H9 (cell line): ENCODE results near the gene GAGE12D. TPM values are rescaled to one million over a fixed set of nuclear protein-coding genes. Genes with fewer than 3 reads are reported as not detected.
"Not testable (repeated sequence)": the region's sequence is repeated elsewhere in the genome, so short reads cannot be mapped to it uniquely, and the experiment has no call there.

ENCODE experiments used
- DNase-seq: peaks from one replicate; pipeline ENCODE4 v3.0.0-alpha.2; 2017
- H2AFZ ChIP-seq: one replicate; pipeline ENCODE4 v1.6.1; 2013; ENCODE audit warnings: mild to moderate bottlenecking, low read length, control low read depth, moderate library complexity
- H2AK5ac ChIP-seq: 2 replicates; pipeline ENCODE4 v1.6.1; 2013; ENCODE audit warnings: low read length, control low read depth, mixed read lengths; ENCODE audit not compliant: insufficient read length
- H2BK120ac ChIP-seq: one replicate; pipeline ENCODE4 v1.6.1; 2013; ENCODE audit warnings: low read depth, mild to moderate bottlenecking, low read length, control low read depth, inconsistent platforms; ENCODE audit not compliant: poor library complexity, severe bottlenecking
- H2BK12ac ChIP-seq: 2 replicates; pipeline ENCODE4 v1.6.1; 2013; ENCODE audit warnings: low read length, control low read depth, mixed read lengths, low read depth; ENCODE audit not compliant: insufficient read length
- H2BK15ac ChIP-seq: 2 replicates; pipeline ENCODE4 v1.6.1; 2013; ENCODE audit warnings: low read depth, low read length, control low read depth
- H2BK20ac ChIP-seq: one replicate; pipeline ENCODE4 v1.6.1; 2013; ENCODE audit warnings: low read depth, mild to moderate bottlenecking, low read length, control low read depth, inconsistent platforms; ENCODE audit not compliant: poor library complexity, severe bottlenecking
- H2BK5ac ChIP-seq: 2 replicates; pipeline ENCODE4 v1.6.1; 2013; ENCODE audit warnings: low read length, control low read depth, mixed read lengths; ENCODE audit not compliant: insufficient read length
- H3K14ac ChIP-seq: 2 replicates; pipeline ENCODE4 v1.6.1; 2013; ENCODE audit warnings: low read length, control low read depth; ENCODE audit not compliant: insufficient read depth
- H3K18ac ChIP-seq: 2 replicates; pipeline ENCODE4 v1.6.1; 2013; ENCODE audit warnings: low read depth, mild to moderate bottlenecking, mixed read lengths, low read length, control low read depth; ENCODE audit not compliant: insufficient read length
- H3K23ac ChIP-seq: 2 replicates; pipeline ENCODE4 v1.6.1; 2013; ENCODE audit warnings: low read length, control low read depth, mixed read lengths, low read depth; ENCODE audit not compliant: insufficient read length
- H3K23me2 ChIP-seq: 2 replicates; pipeline ENCODE4 v1.6.1; 2013; ENCODE audit warnings: low read depth, mild to moderate bottlenecking, mixed read lengths, low read length, control low read depth; ENCODE audit not compliant: insufficient read length, poor library complexity, severe bottlenecking
- H3K27ac ChIP-seq: 2 replicates; pipeline ENCODE4 v1.5.1; 2013; ENCODE audit warnings: low read length, control low read depth, mixed read lengths, low read depth; ENCODE audit not compliant: insufficient read length
- H3K27me3 ChIP-seq: 2 replicates; pipeline ENCODE4 v1.6.1; 2013; ENCODE audit warnings: low read length, control low read depth, inconsistent platforms; ENCODE audit not compliant: insufficient read depth
- H3K4ac ChIP-seq: 2 replicates; pipeline ENCODE4 v1.6.1; 2013; ENCODE audit warnings: low read depth, mild to moderate bottlenecking, control low read depth, inconsistent platforms, low read length, moderate library complexity
- H3K4me1 ChIP-seq: 2 replicates; pipeline ENCODE4 v1.6.1; 2013; ENCODE audit warnings: low read length, control low read depth, inconsistent platforms; ENCODE audit not compliant: insufficient read depth
- H3K4me2 ChIP-seq: 2 replicates; pipeline ENCODE4 v1.6.1; 2013; ENCODE audit warnings: low read length, control low read depth, mixed read lengths; ENCODE audit not compliant: insufficient read length, insufficient read depth
- H3K56ac ChIP-seq: 2 replicates; pipeline ENCODE4 v1.6.1; 2013; ENCODE audit warnings: low read depth, mild to moderate bottlenecking, mixed read lengths, low read length, control low read depth; ENCODE audit not compliant: insufficient read length
- H3K79me1 ChIP-seq: 2 replicates; pipeline ENCODE4 v1.6.1; 2013; ENCODE audit warnings: low read depth, mild to moderate bottlenecking, moderate library complexity, low read length, control low read depth, inconsistent platforms; ENCODE audit not compliant: insufficient read depth, poor library complexity, severe bottlenecking
- H3K79me2 ChIP-seq: 2 replicates; pipeline ENCODE4 v1.6.1; 2013; ENCODE audit warnings: low read length, control low read depth, inconsistent platforms; ENCODE audit not compliant: insufficient read depth
- H3K9ac ChIP-seq: 2 replicates; pipeline ENCODE4 v1.6.1; 2013; ENCODE audit warnings: low read length, control low read depth, mixed read lengths; ENCODE audit not compliant: insufficient read length; ENCODE audit errors: extremely low read depth
- H3K9me3 ChIP-seq: one replicate; pipeline ENCODE4 v1.6.1; 2013; ENCODE audit warnings: low read depth, low read length, inconsistent platforms; ENCODE audit not compliant: control insufficient read depth
- H3T11ph ChIP-seq: one replicate; pipeline ENCODE4 v1.6.1; 2013; ENCODE audit warnings: mild to moderate bottlenecking, low read length, control low read depth, inconsistent platforms
- H4K20me1 ChIP-seq: one replicate; pipeline ENCODE4 v1.6.1; 2013; ENCODE audit not compliant: control insufficient read depth, insufficient read length, insufficient read depth
- H4K5ac ChIP-seq: 2 replicates; pipeline ENCODE4 v1.6.1; 2013; ENCODE audit warnings: low read depth, mild to moderate bottlenecking, mixed read lengths, low read length, control low read depth; ENCODE audit not compliant: insufficient read length
- H4K8ac ChIP-seq: replicated peaks from 2 replicates; pipeline ENCODE4 v1.6.1; 2013; ENCODE audit warnings: low read length, control low read depth, mixed read lengths, low read depth; ENCODE audit not compliant: insufficient read length
- H4K91ac ChIP-seq: 2 replicates; pipeline ENCODE4 v1.6.1; 2013; ENCODE audit warnings: low read depth, mild to moderate bottlenecking, moderate library complexity, mixed read lengths, low read length, control low read depth; ENCODE audit not compliant: insufficient read length
- H3K27ac Mint-ChIP-seq, 3 experiments: 2 replicates in 2 of 3; 3 replicates in 1 of 3; pipeline ENCODE4 v1.8.0; 2020 to 2021; ENCODE audit warnings: mixed read lengths in 3 of 3, mild to moderate bottlenecking in 1 of 3, moderate library complexity in 1 of 3
- H3K27me3 Mint-ChIP-seq: 2 replicates; pipeline ENCODE4 v1.8.0; 2021; ENCODE audit warnings: low read depth, mild to moderate bottlenecking, moderate library complexity, mixed read lengths
- H3K36me3 Mint-ChIP-seq, 3 experiments: 2 replicates in 2 of 3; 3 replicates in 1 of 3; pipeline ENCODE4 v1.8.0; 2020 to 2021; ENCODE audit warnings: low read depth in 3 of 3, mixed read lengths in 3 of 3; ENCODE audit not compliant: insufficient read depth in 1 of 3
- H3K4me1 Mint-ChIP-seq, 2 experiments: 2 replicates each; pipeline ENCODE4 v1.8.0; 2020; ENCODE audit warnings: mixed read lengths in 2 of 2
- H3K4me3 Mint-ChIP-seq, 2 experiments: 2 replicates in 1 of 2; 3 replicates in 1 of 2; pipeline ENCODE4 v1.8.0; 2020 to 2021; ENCODE audit warnings: mild to moderate bottlenecking in 2 of 2, mixed read lengths in 2 of 2, moderate library complexity in 1 of 2
- H3K9me3 Mint-ChIP-seq, 2 experiments: 2 replicates in 1 of 2; 3 replicates in 1 of 2; pipeline ENCODE4 v1.8.0; 2020; ENCODE audit warnings: mild to moderate bottlenecking in 2 of 2, mixed read lengths in 2 of 2, moderate library complexity in 1 of 2
- WGBS: extraction: QIAGEN DNeasy Blood & Tissue Kit; methylation state at CpG from one replicate; pipeline ENCODE4 v1.1.7; 2013; ENCODE audit warnings: missing lambda C conversion rate, low lambda C conversion rate, mixed read lengths; ENCODE audit not compliant: insufficient read length; ENCODE audit errors: extremely low coverage; 5-methylcytosine and 5-hydroxymethylcytosine counted together
- total RNA-seq: library from RNA; stranded (reverse); gene quantifications from 2 replicates; pipeline ENCODE4 v1.2.1, GENCODE V29; 2021

The GAGE12D gene
- total RNA-seq, 1 experiment from 2014 or later: not detected

DNA sequence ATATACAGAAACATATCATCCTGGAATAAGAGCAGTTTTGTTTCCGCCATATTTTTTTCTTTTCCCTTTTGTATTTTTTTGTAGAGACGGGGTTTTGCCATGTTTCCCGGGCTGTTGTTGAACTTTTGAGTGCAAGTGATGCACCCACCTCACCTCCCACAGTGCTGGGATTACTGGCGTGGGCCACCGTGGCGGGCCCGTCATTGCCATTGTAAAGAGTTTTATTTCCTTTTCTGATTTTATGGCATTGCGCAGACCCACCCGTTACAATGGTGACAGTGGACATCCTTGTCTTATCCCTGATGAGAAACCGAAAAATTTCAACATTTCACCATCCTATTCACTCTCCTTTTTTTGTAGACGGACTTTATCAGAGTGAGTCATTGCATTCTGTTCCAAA is 27.2 kb downstream of the GAGE12D start:
- H2BK120ac ChIP-seq, H2BK20ac ChIP-seq, H4K20me1 ChIP-seq, H4K8ac ChIP-seq, H3K4me1 ChIP-seq, H3K23me2 ChIP-seq, H3K4me3 Mint-ChIP-seq, H2AFZ ChIP-seq, H3K9me3 ChIP-seq, H3K79me2 ChIP-seq, H3K18ac ChIP-seq, H3K4ac ChIP-seq, H3K14ac ChIP-seq, H3K4me1 Mint-ChIP-seq, H3K27me3 Mint-ChIP-seq, H2BK12ac ChIP-seq, H3K79me1 ChIP-seq, H2BK15ac ChIP-seq, H3K9ac ChIP-seq, H3K27ac Mint-ChIP-seq, DNase-seq, H3K23ac ChIP-seq, H3K9me3 Mint-ChIP-seq, H3K4me2 ChIP-seq, H3T11ph ChIP-seq, H4K5ac ChIP-seq, H2AK5ac ChIP-seq, H3K27me3 ChIP-seq, H3K36me3 Mint-ChIP-seq, H3K27ac ChIP-seq, H3K56ac ChIP-seq, H4K91ac ChIP-seq, H2BK5ac ChIP-seq: not testable (repeated sequence)
- WGBS: no CpG with 5 or more reads among the region's 11 CpGs

- not testable (repeated sequence) for H2BK12ac ChIP-seq, H3K27ac Mint-ChIP-seq, H2BK20ac ChIP-seq, H3T11ph ChIP-seq, H3K4ac ChIP-seq, H3K4me1 Mint-ChIP-seq, H3K56ac ChIP-seq, H3K4me2 ChIP-seq, DNase-seq, H3K27me3 ChIP-seq, H3K27ac ChIP-seq, H3K18ac ChIP-seq, H3K9me3 ChIP-seq, H3K79me2 ChIP-seq, H4K5ac ChIP-seq, H2AK5ac ChIP-seq, H3K9me3 Mint-ChIP-seq, H2BK5ac ChIP-seq, H2BK15ac ChIP-seq, H3K4me1 ChIP-seq, H2AFZ ChIP-seq, H3K27me3 Mint-ChIP-seq, H3K4me3 Mint-ChIP-seq, H2BK120ac ChIP-seq, H4K20me1 ChIP-seq, H3K23ac ChIP-seq, H3K23me2 ChIP-seq, H3K36me3 Mint-ChIP-seq, H4K8ac ChIP-seq, H3K14ac ChIP-seq, H3K9ac ChIP-seq, H3K79me1 ChIP-seq, H4K91ac ChIP-seq
- WGBS: no CpG with 5 or more reads among the region's 13 CpGs
These were observed 27.6 kb downstream of the GAGE12D start for GRCh38 chrX:49569152-49569551.
